ENCODE data around the gene MALT1.

The MALT1 gene

GRCh38 chr18:58788470-58788869 lies 117.2 kb downstream of the MALT1 start:
- DNase-seq (ENCODE audit: low read depth in 2 of 2): peak in 1 of 2 donors; percentile 29

GRCh38 chr18:58788971-58789875 lies 118.0 kb downstream of the MALT1 start:
- DNase-seq (ENCODE audit: low read depth in 2 of 2): peak; percentile 81 to 84
- no peak for TF ChIP-seq CTCF (IDR thresholded peaks at IDR 0.05; ENCODE audit: low read depth, low read length)
- no peak overlapping the region for H3K4me3 ChIP-seq (replicated peaks in 1 of 2; ENCODE audit: low read depth in 2 of 2, low read length in 2 of 2)

More at GRCh38 chr18:58788470-58788869, 117.2 kb downstream of the MALT1 start:
- H3K4me3 ChIP-seq (replicated peaks in 1 of 2; ENCODE audit: low read depth in 2 of 2, low read length in 2 of 2): no peak overlapping the region
- TF ChIP-seq CTCF (IDR thresholded peaks at IDR 0.05; ENCODE audit: low read depth, low read length): no peak

GRCh38 chr18:58789876-58790240 lies 118.6 kb downstream of the MALT1 start:
- no peak for TF ChIP-seq CTCF (IDR thresholded peaks at IDR 0.05; ENCODE audit: low read depth, low read length)
- H3K4me3 ChIP-seq (replicated peaks in 1 of 2; ENCODE audit: low read depth in 2 of 2, low read length in 2 of 2): no peak overlapping the region
- DNase-seq (ENCODE audit: low read depth in 2 of 2): peak in 1 of 2 donors; percentile 25

- DNase-seq (ENCODE audit: low read depth in 2 of 2): no peak
- no peak overlapping the region for H3K4me3 ChIP-seq (replicated peaks in 1 of 2; ENCODE audit: low read depth in 2 of 2, low read length in 2 of 2)
- TF ChIP-seq CTCF (IDR thresholded peaks at IDR 0.05; ENCODE audit: low read depth, low read length): no peak
Measured at GRCh38 chr18:58792086-58792485, 120.8 kb downstream of the MALT1 start.

- DNase-seq (ENCODE audit: low read depth in 2 of 2): peak; percentile 79 to 97
- no peak for TF ChIP-seq CTCF (IDR thresholded peaks at IDR 0.05; ENCODE audit: low read depth, low read length)
- H3K4me3 ChIP-seq (replicated peaks in 1 of 2; ENCODE audit: low read depth in 2 of 2, low read length in 2 of 2): no peak overlapping the region
Measured at GRCh38 chr18:58793361-58793760, 122.1 kb downstream of the MALT1 start.

GRCh38 chr18:58796220-58796619 lies 125.0 kb downstream of the MALT1 start:
- no peak overlapping the region for H3K4me3 ChIP-seq (replicated peaks in 1 of 2; ENCODE audit: low read depth in 2 of 2, low read length in 2 of 2)
- no peak for TF ChIP-seq CTCF (IDR thresholded peaks at IDR 0.05; ENCODE audit: low read depth, low read length)
- DNase-seq (ENCODE audit: low read depth in 2 of 2): no peak

Measured in cardiac fibroblast (primary cell).